Measurements from ENCODE around the gene STXBP2. TPM values are rescaled to one million over a fixed set of nuclear protein-coding genes. Genes with fewer than 3 reads are reported as not detected.
A peak's percentile ranks its signal among the peaks of the same experiment; 100 is the strongest.

STXBP2 gene
- total RNA-seq, 2 donors from 2014 or later, result 83.1 to 128 TPM

DNA sequence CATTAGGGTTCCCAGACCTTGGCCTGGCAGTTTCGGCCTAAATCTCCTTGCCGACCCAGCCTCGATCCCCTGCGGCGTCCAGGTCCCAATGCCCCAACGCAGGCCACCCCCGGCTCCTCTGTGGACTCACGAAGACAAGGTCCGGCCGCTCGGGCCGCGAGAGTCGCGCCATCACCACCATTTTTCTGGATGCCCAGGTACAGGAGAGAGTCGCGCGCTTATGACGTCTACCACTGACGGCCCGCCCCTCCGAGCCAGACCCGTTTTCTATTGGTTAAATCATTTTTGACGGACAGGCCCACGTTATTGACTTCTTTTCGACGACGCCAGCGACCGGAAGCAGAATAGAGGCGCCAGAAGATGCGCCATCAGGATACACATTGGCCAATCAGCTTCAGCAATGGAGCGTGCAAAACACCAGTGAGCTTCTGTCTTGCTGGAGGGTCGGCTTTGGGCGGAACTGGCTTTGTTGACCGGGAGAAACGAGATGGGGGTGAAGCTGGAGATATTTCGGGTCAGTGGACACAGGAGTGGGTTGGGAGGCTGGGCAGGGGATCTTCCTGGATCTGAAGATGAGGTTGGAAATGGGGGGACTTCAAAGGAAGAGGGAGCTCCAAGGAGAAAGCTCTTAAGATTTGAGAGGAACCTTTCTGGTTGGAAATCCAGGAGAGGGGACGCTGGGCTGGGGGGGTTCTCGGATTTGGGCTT lies 7.4 kb upstream of the STXBP2 start, which contains the start of the genes PET100 and XAB2:
Gene PET100 (plus strand): TSS at position 447 of the 708 bp plus-strand sequence. CDS start 41 bp downstream, at position 488.
Gene XAB2 (minus strand): TSS at position 199 of the 708 bp plus-strand sequence. CDS start 18 bp downstream, at position 181.
- intact Hi-C loops (cut with DNase I), result loop anchor here (10.0 kb wide), 1 partner anchor 535 kb away; no protein-coding TSS in a partner anchor
- peak within 1 kb of the TSS; percentile 84 to 92 for H3K4me3 ChIP-seq
- peaks cover 0 to 6% of the 10 kb centered on the region in 2 donors for H3K36me3 ChIP-seq
- no peaks in the 10 kb centered on the region for H3K9me3 ChIP-seq
- DNase-seq (ENCODE audit: low spot score), result peak; percentile 99
- H3K27ac ChIP-seq, result peak within 1 kb of the TSS; percentile 78 to 84
- WGBS, result under 1% methylated on average over 40 of the region's 40 CpGs
- H3K4me1 ChIP-seq (replicated peaks), result peaks cover 13% of the 10 kb centered on the region
- H3K27me3 ChIP-seq (replicated peaks; ENCODE audit: insufficient read depth), result no peaks in the 10 kb centered on the region
- TF ChIP-seq POLR2A (IDR thresholded peaks at IDR 0.05), result peak; percentile 50
- TF ChIP-seq, protein P1, sequence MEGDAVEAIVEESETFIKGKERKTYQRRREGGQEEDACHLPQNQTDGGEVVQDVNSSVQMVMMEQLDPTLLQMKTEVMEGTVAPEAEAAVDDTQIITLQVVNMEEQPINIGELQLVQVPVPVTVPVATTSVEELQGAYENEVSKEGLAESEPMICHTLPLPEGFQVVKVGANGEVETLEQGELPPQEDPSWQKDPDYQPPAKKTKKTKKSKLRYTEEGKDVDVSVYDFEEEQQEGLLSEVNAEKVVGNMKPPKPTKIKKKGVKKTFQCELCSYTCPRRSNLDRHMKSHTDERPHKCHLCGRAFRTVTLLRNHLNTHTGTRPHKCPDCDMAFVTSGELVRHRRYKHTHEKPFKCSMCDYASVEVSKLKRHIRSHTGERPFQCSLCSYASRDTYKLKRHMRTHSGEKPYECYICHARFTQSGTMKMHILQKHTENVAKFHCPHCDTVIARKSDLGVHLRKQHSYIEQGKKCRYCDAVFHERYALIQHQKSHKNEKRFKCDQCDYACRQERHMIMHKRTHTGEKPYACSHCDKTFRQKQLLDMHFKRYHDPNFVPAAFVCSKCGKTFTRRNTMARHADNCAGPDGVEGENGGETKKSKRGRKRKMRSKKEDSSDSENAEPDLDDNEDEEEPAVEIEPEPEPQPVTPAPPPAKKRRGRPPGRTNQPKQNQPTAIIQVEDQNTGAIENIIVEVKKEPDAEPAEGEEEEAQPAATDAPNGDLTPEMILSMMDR (IDR thresholded peaks at IDR 0.05), result peak in 2 of 4 experiments; percentile 6 to 13
- peak; percentile 99 for TF ChIP-seq POLR2AphosphoS5 (IDR thresholded peaks at IDR 0.05)

DNA sequence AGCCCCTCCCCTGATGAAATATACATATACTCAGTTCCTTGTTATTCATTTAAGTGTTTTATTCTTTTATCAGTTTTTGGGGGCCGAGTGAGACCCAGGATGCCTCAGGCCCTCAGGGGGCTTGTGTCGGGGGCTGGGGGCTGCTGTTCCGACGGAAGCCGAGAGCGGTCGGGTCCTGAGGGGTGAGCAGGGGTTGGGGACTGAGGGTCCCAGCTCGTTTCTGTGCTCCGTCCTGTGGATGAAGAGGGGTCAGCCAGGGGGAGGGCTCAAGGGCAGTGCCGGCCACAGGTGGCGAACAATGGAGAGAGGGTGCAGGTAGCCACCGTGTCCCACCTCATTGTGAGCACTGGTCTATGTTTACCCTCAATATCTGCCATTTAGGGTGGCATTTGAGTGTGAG lies 5.3 kb upstream of the STXBP2 start:
- intact Hi-C loops (cut with DNase I), result loop anchor here (10.0 kb wide), 1 partner anchor 537 kb away; no protein-coding TSS in a partner anchor

DNA sequence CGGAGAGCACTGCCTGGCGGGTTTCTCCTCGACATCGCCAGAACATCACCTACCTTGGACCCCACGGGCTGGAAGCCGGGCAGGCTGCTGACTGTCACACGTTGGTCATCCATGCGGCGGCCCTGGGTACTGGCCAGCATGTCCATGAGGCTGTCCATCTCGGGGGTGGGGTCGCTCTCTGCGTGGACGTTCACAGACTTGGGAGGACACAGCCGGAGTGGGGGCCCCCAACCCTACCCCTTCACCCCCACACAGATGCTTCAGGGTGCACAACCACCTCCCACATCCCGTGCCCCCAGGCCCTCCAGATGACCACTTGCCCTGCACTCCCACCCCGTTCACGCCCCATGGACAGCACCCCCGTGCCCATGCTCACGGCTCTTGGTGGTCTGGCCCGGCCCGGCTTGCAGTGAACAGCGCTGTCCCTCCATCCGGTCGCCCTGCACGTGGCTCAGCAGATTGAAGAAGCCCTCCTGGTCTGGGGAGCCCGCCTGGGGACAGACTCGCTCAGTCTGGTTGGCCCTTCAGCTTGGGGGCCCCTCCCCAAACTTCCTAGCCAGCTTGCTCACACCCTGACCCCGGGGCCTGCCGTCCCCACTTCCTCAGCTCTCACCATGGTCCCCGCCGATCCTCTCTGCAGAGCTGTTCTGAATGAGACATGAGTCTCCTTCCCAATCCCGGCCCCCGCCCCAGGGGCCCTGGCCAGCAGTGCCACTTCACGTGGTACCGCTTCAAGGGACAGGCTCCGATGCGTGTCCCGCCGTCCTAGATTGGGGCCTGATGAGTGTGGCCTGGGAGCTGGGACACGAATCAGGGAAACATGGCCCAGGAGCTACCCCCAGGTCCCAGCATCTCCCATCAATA lies 4.3 kb upstream of the STXBP2 start:
- 87% methylated on average over 40 of the region's 40 CpGs for WGBS
- H3K27me3 ChIP-seq (replicated peaks; ENCODE audit: insufficient read depth), result no peaks in the 10 kb centered on the region
- H3K4me3 ChIP-seq, result no peak overlapping the region
- DNase-seq (ENCODE audit: low spot score), result no peak
- TF ChIP-seq, protein P1 (IDR thresholded peaks at IDR 0.05), result no peak
- TF ChIP-seq POLR2AphosphoS5 (IDR thresholded peaks at IDR 0.05), result no peak
- TF ChIP-seq POLR2A (IDR thresholded peaks at IDR 0.05), result no peak
- intact Hi-C loops (cut with DNase I), result loop anchor here (10.0 kb wide), 1 partner anchor 538 kb away; no protein-coding TSS in a partner anchor
- H3K27ac ChIP-seq, result no peak overlapping the region
- no peaks in the 10 kb centered on the region for H3K36me3 ChIP-seq
- peaks cover 13% of the 10 kb centered on the region for H3K4me1 ChIP-seq (replicated peaks)
- no peaks in the 10 kb centered on the region for H3K9me3 ChIP-seq

More for the DNA sequence above, 5.3 kb upstream of the STXBP2 start:
- TF ChIP-seq, protein P1 (IDR thresholded peaks at IDR 0.05), result no peak
- TF ChIP-seq POLR2A (IDR thresholded peaks at IDR 0.05), result no peak
- TF ChIP-seq POLR2AphosphoS5 (IDR thresholded peaks at IDR 0.05), result no peak
- H3K27ac ChIP-seq, result no peak overlapping the region
- no peaks in the 10 kb centered on the region for H3K36me3 ChIP-seq
- no peak for DNase-seq (ENCODE audit: low spot score)
- H3K4me3 ChIP-seq, result no peak overlapping the region
- H3K27me3 ChIP-seq (replicated peaks; ENCODE audit: insufficient read depth), result no peaks in the 10 kb centered on the region
- H3K4me1 ChIP-seq (replicated peaks), result peaks cover 13% of the 10 kb centered on the region
- no peaks in the 10 kb centered on the region for H3K9me3 ChIP-seq
- WGBS, result 92% methylated on average over 12 of the region's 12 CpGs

DNA sequence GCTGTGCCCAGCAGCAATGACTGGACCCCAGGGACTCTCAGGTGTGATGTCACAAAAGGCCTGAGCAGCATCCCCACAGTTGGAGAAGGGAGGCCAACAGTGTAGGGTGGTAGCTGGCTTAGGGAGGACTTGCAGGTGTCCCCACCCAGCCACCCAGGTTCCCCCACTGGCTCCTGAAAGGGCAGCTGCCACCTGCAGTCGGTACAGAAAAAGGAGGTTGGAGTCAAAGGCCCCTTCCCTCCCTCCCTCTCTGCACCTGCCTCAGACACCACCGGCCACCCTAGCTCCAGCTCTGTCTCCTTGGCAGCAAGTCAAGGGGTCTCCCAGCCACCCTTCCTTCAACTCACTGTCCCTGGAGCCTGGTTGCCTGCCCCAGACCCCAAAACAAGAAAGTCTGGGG lies 3.2 kb upstream of the STXBP2 start, which contains the start of gene PCP2:
Gene PCP2 (minus strand): TSS at position 22 of the 400 bp plus-strand sequence. CDS start 262 bp downstream, outside the sequence.
- 35% methylated on average over 2 of the region's 2 CpGs for WGBS
- no peaks in the 10 kb centered on the region for H3K27me3 ChIP-seq (replicated peaks; ENCODE audit: insufficient read depth)
- DNase-seq (ENCODE audit: low spot score), result no peak
- TF ChIP-seq POLR2AphosphoS5 (IDR thresholded peaks at IDR 0.05), result no peak
- TF ChIP-seq POLR2A (IDR thresholded peaks at IDR 0.05), result no peak
- TF ChIP-seq, protein P1 (IDR thresholded peaks at IDR 0.05), result no peak
- H3K36me3 ChIP-seq, result no peaks in the 10 kb centered on the region
- no peaks in the 10 kb centered on the region for H3K9me3 ChIP-seq
- no peak within 1 kb of the TSS for H3K27ac ChIP-seq
- intact Hi-C loops (cut with DNase I), result loop anchor here (10.0 kb wide), 1 partner anchor 539 kb away; no protein-coding TSS in a partner anchor
- no peak within 1 kb of the TSS for H3K4me3 ChIP-seq
- H3K4me1 ChIP-seq (replicated peaks), result peaks cover 5% of the 10 kb centered on the region

All from prostate gland (tissue), 2 donors.